Smooth muscle cell (in vitro differentiated cells): Measurements from ENCODE around the gene PLEKHM1. TPM values are rescaled to one million over a fixed set of nuclear protein-coding genes. Genes with fewer than 3 reads are reported as not detected.
"Not testable (repeated sequence)": the region's sequence is repeated elsewhere in the genome, so short reads cannot be mapped to it uniquely, and the experiment has no call there.

ENCODE experiments used
- DNase-seq: peaks from one replicate; lab custom pipeline; 2025; ENCODE audit not compliant: unreplicated experiment; lab: John Stamatoyannopoulos, UW
- H2AFZ ChIP-seq: fragments of 200-600 bp; sonication (generic); 2 replicates; pipeline ENCODE4 v1.6.0; 2016; ENCODE audit warnings: antibody characterized with exemption, low read depth, mild to moderate bottlenecking
- H3F3A ChIP-seq: fragments of 200-600 bp; sonication (generic); 2 replicates; pipeline ENCODE4 v1.6.0; 2017; ENCODE audit warnings: antibody characterized with exemption, low read depth
- H3K27ac ChIP-seq: fragments of 200-600 bp; sonication (generic); 2 replicates; pipeline ENCODE4 v1.5.1; 2016; ENCODE audit warnings: low read depth, mild to moderate bottlenecking
- H3K27me3 ChIP-seq: fragments of 200-600 bp; sonication (generic); 2 replicates; pipeline ENCODE4 v1.6.1; 2016; ENCODE audit warnings: low read depth, mild to moderate bottlenecking
- H3K36me3 ChIP-seq: fragments of 200-600 bp; sonication (generic); 2 replicates; pipeline ENCODE4 v1.5.1; 2016; ENCODE audit warnings: low read depth
- H3K4me1 ChIP-seq: fragments of 200-600 bp; sonication (generic); 2 replicates; pipeline ENCODE4 v1.5.1; 2016; ENCODE audit warnings: low read depth
- H3K4me2 ChIP-seq: fragments of 200-600 bp; sonication (generic); 2 replicates; pipeline ENCODE4 v1.6.0; 2016; ENCODE audit warnings: mild to moderate bottlenecking
- H3K4me3 ChIP-seq: fragments of 200-600 bp; sonication (generic); 2 replicates; pipeline ENCODE4 v1.5.1; 2016; ENCODE audit warnings: mild to moderate bottlenecking
- H3K79me2 ChIP-seq: fragments of 200-600 bp; sonication (generic); 2 replicates; pipeline ENCODE4 v1.6.0; 2016; ENCODE audit warnings: low read depth, mild to moderate bottlenecking
- H3K9ac ChIP-seq: fragments of 200-600 bp; sonication (generic); 2 replicates; pipeline ENCODE4 v1.6.0; 2016; ENCODE audit warnings: low read depth
- H3K9me3 ChIP-seq: fragments of 200-600 bp; sonication (generic); replicated peaks from 2 replicates; pipeline ENCODE4 v1.5.1; 2016; ENCODE audit warnings: low read depth
- H4K20me1 ChIP-seq: fragments of 200-600 bp; sonication (generic); 2 replicates; pipeline ENCODE4 v1.6.0; 2016; ENCODE audit warnings: low read depth
- WGBS: methylation state at CpG from one replicate; pipeline ENCODE4 v1.1.7; 2016; ENCODE audit warnings: low lambda C conversion rate; 5-methylcytosine and 5-hydroxymethylcytosine counted together
- polyA plus RNA-seq: library from polyadenylated mRNA; unstranded; fragments of >200 nt; fragmentation: Nextera tagmentation; extraction: Ambion mirVana; gene quantifications from 2 replicates; pipeline ENCODE4 v1.2.1, GENCODE V29; 2016
- total RNA-seq: library from RNA; depleted of rRNA; stranded (reverse); fragments of >200 nt; gene quantifications from 2 replicates; pipeline ENCODE4 v1.2.3, GENCODE V29; 2014

Gene PLEKHM1
- total and polyA plus RNA-seq, 2 experiments from 2014 or later = 8.7 to 15.1 TPM

GRCh38 chr17:45447650-45448049, 42.9 kb downstream of the PLEKHM1 start:
- H3K4me1 ChIP-seq, H3K27ac ChIP-seq, H3K9me3 ChIP-seq, H3K36me3 ChIP-seq, H3K4me2 ChIP-seq, H3F3A ChIP-seq, H3K4me3 ChIP-seq, H2AFZ ChIP-seq, H4K20me1 ChIP-seq, H3K9ac ChIP-seq, H3K79me2 ChIP-seq, DNase-seq, H3K27me3 ChIP-seq: not testable (repeated sequence)
- WGBS = 85% methylated on average over 14 of the region's 14 CpGs

GRCh38 chr17:45446872-45447625, 43.5 kb downstream of the PLEKHM1 start:
- H3F3A ChIP-seq, H4K20me1 ChIP-seq, H3K4me3 ChIP-seq, H3K9me3 ChIP-seq, DNase-seq, H3K4me2 ChIP-seq, H3K79me2 ChIP-seq, H3K27ac ChIP-seq, H2AFZ ChIP-seq, H3K4me1 ChIP-seq, H3K27me3 ChIP-seq, H3K36me3 ChIP-seq, H3K9ac ChIP-seq: not testable (repeated sequence)
- 97% methylated on average over 8 of the region's 8 CpGs for WGBS

- H3F3A ChIP-seq, H3K4me3 ChIP-seq, H3K36me3 ChIP-seq, DNase-seq, H3K4me2 ChIP-seq, H3K9me3 ChIP-seq, H3K27me3 ChIP-seq, H3K4me1 ChIP-seq, H3K79me2 ChIP-seq, H3K9ac ChIP-seq, H2AFZ ChIP-seq, H4K20me1 ChIP-seq: not testable (repeated sequence)
- WGBS = 68% methylated on average over 15 of the region's 16 CpGs
- peak overlapping the region; percentile 74 for H3K27ac ChIP-seq
Observed at GRCh38 chr17:45445901-45446743, 44.4 kb downstream of the PLEKHM1 start.

- not testable (repeated sequence) for H3F3A ChIP-seq, H3K4me3 ChIP-seq, H3K4me2 ChIP-seq, H3K9ac ChIP-seq, H3K9me3 ChIP-seq, H3K36me3 ChIP-seq, H3K27ac ChIP-seq, H2AFZ ChIP-seq, H3K79me2 ChIP-seq, H3K4me1 ChIP-seq, H3K27me3 ChIP-seq, DNase-seq, H4K20me1 ChIP-seq
- WGBS = 97% methylated on average over 21 of the region's 21 CpGs
Observed at GRCh38 chr17:45444856-45445820, 45.4 kb downstream of the PLEKHM1 start.

GRCh38 chr17:45444301-45444700, 46.2 kb downstream of the PLEKHM1 start:
- not testable (repeated sequence) for H3K27me3 ChIP-seq, H3F3A ChIP-seq, H3K9ac ChIP-seq, H3K4me2 ChIP-seq, DNase-seq, H3K79me2 ChIP-seq, H3K36me3 ChIP-seq, H3K4me1 ChIP-seq, H2AFZ ChIP-seq, H3K9me3 ChIP-seq, H3K27ac ChIP-seq, H3K4me3 ChIP-seq, H4K20me1 ChIP-seq
- 96% methylated on average over 10 of the region's 10 CpGs for WGBS

- H3K9me3 ChIP-seq, H3K9ac ChIP-seq, H4K20me1 ChIP-seq, H2AFZ ChIP-seq, H3K79me2 ChIP-seq, H3K4me3 ChIP-seq, H3K4me1 ChIP-seq, H3K36me3 ChIP-seq, H3K27ac ChIP-seq, H3F3A ChIP-seq, DNase-seq, H3K4me2 ChIP-seq, H3K27me3 ChIP-seq: not testable (repeated sequence)
- WGBS = 98% methylated on average over 9 of the region's 10 CpGs
Observed at GRCh38 chr17:45443371-45444260, 46.9 kb downstream of the PLEKHM1 start.
